CD14-positive monocyte (primary cell): ENCODE results near the gene SPANXN4. TPM values are rescaled to one million over a fixed set of nuclear protein-coding genes. Genes with fewer than 3 reads are reported as not detected.

ENCODE experiments used
- DNase-seq, 3 donors: peaks; one replicate each; pipeline ENCODE4 v3.0.0-alpha.2; 2011 to 2022
- H2AFZ ChIP-seq: 2 replicates; pipeline ENCODE4 v1.6.0; 2012; ENCODE audit warnings: mild to moderate bottlenecking, low read depth, low read length, inconsistent platforms; ENCODE audit not compliant: insufficient read depth, poor library complexity, severe bottlenecking
- H3K27ac ChIP-seq, 2 donors: 1 replicate in 1 of 2; 2 replicates in 1 of 2; pipeline ENCODE4 v1.5.1; 2012 to 2013; ENCODE audit warnings: low read length in 2 of 2, control low read depth in 1 of 2, inconsistent platforms in 1 of 2, low read depth in 1 of 2, mild to moderate bottlenecking in 1 of 2
- H3K27me3 ChIP-seq, 2 donors: one replicate each; pipeline versions ENCODE4 v1.6.0 to v1.6.1; 2011 to 2013; ENCODE audit warnings: low read length in 2 of 2; ENCODE audit not compliant: control insufficient read depth in 2 of 2, insufficient read depth in 2 of 2
- H3K36me3 ChIP-seq, 2 donors: replicated peaks in 1 of 2; 1 replicate in 1 of 2; 2 replicates in 1 of 2; pipeline versions ENCODE4 v1.5.1 to v1.6.1; 2012 to 2013; ENCODE audit warnings: low read length in 2 of 2, control low read depth in 1 of 2, inconsistent platforms in 1 of 2, mild to moderate bottlenecking in 1 of 2; ENCODE audit not compliant: insufficient read depth in 2 of 2, control insufficient read depth in 1 of 2
- H3K4me1 ChIP-seq, 2 donors: 1 replicate in 1 of 2; 2 replicates in 1 of 2; pipeline versions ENCODE4 v1.5.1 to v1.6.1; 2012 to 2013; ENCODE audit warnings: low read length in 2 of 2, control low read depth in 1 of 2, inconsistent platforms in 1 of 2, mild to moderate bottlenecking in 1 of 2, moderate library complexity in 1 of 2; ENCODE audit not compliant: insufficient read depth in 2 of 2, control insufficient read depth in 1 of 2
- H3K4me2 ChIP-seq: replicated peaks from 2 replicates; pipeline ENCODE3; 2012; ENCODE audit warnings: low read length, moderate library complexity, mild to moderate bottlenecking; ENCODE audit not compliant: poor library complexity, severe bottlenecking; ENCODE audit errors: extremely low read depth
- H3K4me3 ChIP-seq, 3 experiments: fragments of 200-600 bp in 1 of 3; sonication (generic) in 1 of 3; replicated peaks in 1 of 3; 1 replicate in 2 of 3; 2 replicates in 1 of 3; pipeline ENCODE4 v1.5.1; 2011 to 2013; ENCODE audit warnings: low read length in 3 of 3, mild to moderate bottlenecking in 3 of 3, control low read depth in 2 of 3, low read depth in 2 of 3, inconsistent platforms in 1 of 3, moderate library complexity in 1 of 3
- H3K79me2 ChIP-seq: 2 replicates; pipeline ENCODE4 v1.6.0; 2012; ENCODE audit warnings: mild to moderate bottlenecking, control low read depth, inconsistent platforms, low read length, moderate library complexity; ENCODE audit not compliant: insufficient read depth
- H3K9ac ChIP-seq: 2 replicates; pipeline ENCODE4 v1.6.0; 2017; ENCODE audit warnings: low read length, mild to moderate bottlenecking; ENCODE audit not compliant: insufficient read depth, poor library complexity, severe bottlenecking
- H3K9me3 ChIP-seq, 2 donors: replicated peaks in 1 of 2; 1 replicate in 1 of 2; 2 replicates in 1 of 2; pipeline versions ENCODE4 v1.5.1 to v1.6.1; 2012 to 2013; ENCODE audit warnings: low read length in 2 of 2, control low read depth in 1 of 2; ENCODE audit not compliant: control insufficient read depth in 1 of 2, insufficient read depth in 1 of 2
- H4K20me1 ChIP-seq: 2 replicates; pipeline ENCODE4 v1.6.0; 2012; ENCODE audit warnings: mild to moderate bottlenecking, low read length, control low read depth, moderate library complexity; ENCODE audit not compliant: insufficient read depth
- H3K27ac Mint-ChIP-seq, 7 donors: one replicate each; pipeline ENCODE4 v1.8.0; 2020; ENCODE audit warnings: mild to moderate bottlenecking in 7 of 7, mixed read lengths in 7 of 7, moderate library complexity in 6 of 7, inconsistent platforms in 2 of 7
- H3K27me3 Mint-ChIP-seq, 3 donors: one replicate each; pipeline ENCODE4 v1.8.0; 2021 to 2022; ENCODE audit warnings: low read depth in 3 of 3, mild to moderate bottlenecking in 3 of 3, mixed read lengths in 3 of 3, moderate library complexity in 3 of 3, inconsistent platforms in 1 of 3
- H3K36me3 Mint-ChIP-seq, 2 donors: one replicate each; pipeline ENCODE4 v1.8.0; 2020; ENCODE audit warnings: mixed read lengths in 2 of 2, inconsistent platforms in 1 of 2, mild to moderate bottlenecking in 1 of 2
- H3K4me1 Mint-ChIP-seq: one replicate; pipeline ENCODE4 v1.8.0; 2020; ENCODE audit warnings: mild to moderate bottlenecking, mixed read lengths
- H3K4me3 Mint-ChIP-seq, 2 donors: one replicate each; pipeline ENCODE4 v1.8.0; 2020; ENCODE audit warnings: mild to moderate bottlenecking in 2 of 2, mixed read lengths in 2 of 2, moderate library complexity in 1 of 2
- H3K9me3 Mint-ChIP-seq, 7 donors: one replicate each; pipeline ENCODE4 v1.8.0; 2020 to 2022; ENCODE audit warnings: mixed read lengths in 7 of 7, mild to moderate bottlenecking in 6 of 7, moderate library complexity in 6 of 7, inconsistent platforms in 2 of 7
- WGBS: methylation state at CpG from one replicate; pipeline ENCODE4 v1.1.5; 2013; ENCODE audit warnings: missing lambda C conversion rate; ENCODE audit not compliant: insufficient coverage; 5-methylcytosine and 5-hydroxymethylcytosine counted together
- intact Hi-C, 2 donors: fragments of 100-400 bp; cut with micrococcal nuclease; formaldehyde crosslinking; loops; one replicate each; pipeline versions ENCODE4 v1.15.0 to v1.15.1; 2023
- polyA plus RNA-seq, 3 donors: library from polyadenylated mRNA; depleted of rRNA in 1 of 3; unstranded in 2 of 3; stranded (reverse) in 1 of 3; fragments of 300-500 nt in 2 of 3; fragments of >200 nt in 1 of 3; fragmentation: Illumina TruSeq in 2 of 3; gene quantifications; 1 replicate in 2 of 3; 2 replicates in 1 of 3; pipeline ENCODE4 v1.2.3, GENCODE V29; 2012 to 2021
- TF ChIP-seq, protein P1 (sequence below): fragments of 200-600 bp; IDR thresholded peaks from one replicate; pipeline ENCODE4 v1.8.0; 2022; ENCODE audit warnings: antibody characterized with exemption, mild to moderate bottlenecking

SPANXN4 gene
- polyA plus RNA-seq, 3 donors = not detected

DNA sequence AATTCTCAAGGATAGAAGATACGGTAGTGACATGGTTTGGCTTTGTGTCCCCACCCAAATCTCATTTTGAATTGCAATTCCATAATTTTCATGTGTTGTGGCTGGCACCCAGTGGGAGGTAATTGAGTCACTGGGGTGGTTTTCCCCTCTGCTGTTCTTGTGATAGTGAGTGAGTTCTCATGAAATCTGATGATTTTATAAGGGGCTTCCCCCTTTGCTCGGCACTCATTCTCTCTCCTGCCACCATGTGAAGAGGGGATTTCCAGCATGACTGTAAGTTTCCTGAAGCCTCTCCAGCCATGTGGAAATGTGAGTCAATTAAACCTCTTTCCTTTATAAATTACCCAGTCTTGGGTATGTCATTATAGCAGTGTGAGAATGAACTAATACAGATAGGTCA lies 8.5 kb upstream of the SPANXN4 start:
- no peak overlapping the region for H2AFZ ChIP-seq
- no peaks in the 10 kb centered on the region for H3K36me3 ChIP-seq
- H4K20me1 ChIP-seq = no peaks in the 10 kb centered on the region
- Mint-ChIP-seq H3K27ac (no peak overlapping the region), H3K4me1 (no peaks in the 10 kb centered on the region), H3K36me3 (no peaks in the 10 kb centered on the region), H3K9me3 (peaks cover 2 to 12% (median 4%) of the 10 kb centered on the region in 7 donors), H3K27me3 (peaks cover 0 to 1% (median 0%) of the 10 kb centered on the region in 3 donors), H3K4me3 (no peak overlapping the region)
- H3K27ac ChIP-seq = no peak overlapping the region
- no peak overlapping the region for H3K4me2 ChIP-seq
- H3K9ac ChIP-seq = no peak overlapping the region
- peaks cover 0 to 5% of the 10 kb centered on the region in 2 donors for H3K9me3 ChIP-seq
- TF ChIP-seq, protein P1, sequence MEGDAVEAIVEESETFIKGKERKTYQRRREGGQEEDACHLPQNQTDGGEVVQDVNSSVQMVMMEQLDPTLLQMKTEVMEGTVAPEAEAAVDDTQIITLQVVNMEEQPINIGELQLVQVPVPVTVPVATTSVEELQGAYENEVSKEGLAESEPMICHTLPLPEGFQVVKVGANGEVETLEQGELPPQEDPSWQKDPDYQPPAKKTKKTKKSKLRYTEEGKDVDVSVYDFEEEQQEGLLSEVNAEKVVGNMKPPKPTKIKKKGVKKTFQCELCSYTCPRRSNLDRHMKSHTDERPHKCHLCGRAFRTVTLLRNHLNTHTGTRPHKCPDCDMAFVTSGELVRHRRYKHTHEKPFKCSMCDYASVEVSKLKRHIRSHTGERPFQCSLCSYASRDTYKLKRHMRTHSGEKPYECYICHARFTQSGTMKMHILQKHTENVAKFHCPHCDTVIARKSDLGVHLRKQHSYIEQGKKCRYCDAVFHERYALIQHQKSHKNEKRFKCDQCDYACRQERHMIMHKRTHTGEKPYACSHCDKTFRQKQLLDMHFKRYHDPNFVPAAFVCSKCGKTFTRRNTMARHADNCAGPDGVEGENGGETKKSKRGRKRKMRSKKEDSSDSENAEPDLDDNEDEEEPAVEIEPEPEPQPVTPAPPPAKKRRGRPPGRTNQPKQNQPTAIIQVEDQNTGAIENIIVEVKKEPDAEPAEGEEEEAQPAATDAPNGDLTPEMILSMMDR = no peak
- no peaks in the 10 kb centered on the region for H3K4me1 ChIP-seq
- no peaks in the 10 kb centered on the region for H3K27me3 ChIP-seq
- no peak for DNase-seq
- intact Hi-C loops = no loop called here
- no CpG with 5 or more reads among the region's 2 CpGs for WGBS
- no peaks in the 10 kb centered on the region for H3K79me2 ChIP-seq
- H3K4me3 ChIP-seq = no peak overlapping the region

- no peak overlapping the region for H3K4me3 Mint-ChIP-seq
- TF ChIP-seq, protein P1 = no peak
- Histone ChIP-seq H3K9ac (no peak overlapping the region), H3K9me3 (peaks cover 0 to 20% of the 10 kb centered on the region in 2 donors), H3K27me3 (no peaks in the 10 kb centered on the region), H2AFZ (no peak overlapping the region), H3K79me2 (no peaks in the 10 kb centered on the region), H4K20me1 (no peaks in the 10 kb centered on the region), H3K36me3 (no peaks in the 10 kb centered on the region), H3K27ac (no peak overlapping the region), H3K4me2 (no peak overlapping the region), H3K4me1 (no peaks in the 10 kb centered on the region), H3K4me3 (no peak overlapping the region)
- intact Hi-C loops = no loop called here
- no peaks in the 10 kb centered on the region for H3K36me3 Mint-ChIP-seq
- peaks cover 0 to 10% (median 3%) of the 10 kb centered on the region in 7 donors for H3K9me3 Mint-ChIP-seq
- H3K27me3 Mint-ChIP-seq = peaks cover 0 to 3% (median 0%) of the 10 kb centered on the region in 3 donors
- H3K4me1 Mint-ChIP-seq = no peaks in the 10 kb centered on the region
- H3K27ac Mint-ChIP-seq = no peak overlapping the region
- DNase-seq = no peak
- 76% methylated on average over 5 of the region's 6 CpGs for WGBS
These were observed 1.5 kb downstream of the SPANXN4 start for GRCh38 chrX:143027275-143027674.
